Peyer's patch (tissue), 4 donors: ENCODE data around the gene OR10V1.

Experiments used
- CTCF ChIP-seq, 6 experiments: fragments of 450-650 bp in 4 of 6; fragments of 200-600 bp in 2 of 6; sonication (generic) in 1 of 6; IDR thresholded peaks; one replicate each; pipeline ENCODE4 v1.5.1; 2017 to 2019; ENCODE audit warnings: antibody characterized with exemption in 6 of 6, mild to moderate bottlenecking in 3 of 6, moderate library complexity in 1 of 6
- POLR2A ChIP-seq, 2 donors: fragments of 450-650 bp; IDR thresholded peaks; one replicate each; pipeline ENCODE4 v1.5.1; 2017; ENCODE audit warnings: antibody characterized with exemption in 2 of 2, mild to moderate bottlenecking in 2 of 2, moderate library complexity in 2 of 2

DNA sequence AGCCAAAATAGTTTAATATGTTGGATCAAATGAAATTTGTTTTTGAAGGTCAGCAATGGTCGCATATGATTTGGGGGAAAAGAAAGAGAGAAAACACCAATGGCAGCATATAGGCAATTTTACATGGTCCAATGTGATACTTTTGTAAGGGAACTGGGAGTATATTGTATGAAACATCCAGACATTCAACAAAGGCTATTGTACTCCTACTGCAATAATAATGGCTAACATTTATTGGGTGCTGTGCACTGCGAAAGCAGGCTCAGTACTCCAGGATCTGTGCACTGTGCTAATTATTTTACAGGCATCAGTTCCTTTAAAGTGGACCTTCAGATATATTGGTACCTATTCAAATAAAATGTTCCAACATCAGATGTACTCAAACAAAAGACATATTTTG is 5.9 kb upstream of the OR10V1 start:
- TF ChIP-seq POLR2A (IDR thresholded peaks at IDR 0.05) (no peak), CTCF (IDR thresholded peaks at IDR 0.05) (no peak)
